ENCODE results near the gene TNFRSF14.
"Not testable (repeated sequence)": the region's sequence is repeated elsewhere in the genome, so short reads cannot be mapped to it uniquely, and the experiment has no call there.

Gene TNFRSF14

DNA sequence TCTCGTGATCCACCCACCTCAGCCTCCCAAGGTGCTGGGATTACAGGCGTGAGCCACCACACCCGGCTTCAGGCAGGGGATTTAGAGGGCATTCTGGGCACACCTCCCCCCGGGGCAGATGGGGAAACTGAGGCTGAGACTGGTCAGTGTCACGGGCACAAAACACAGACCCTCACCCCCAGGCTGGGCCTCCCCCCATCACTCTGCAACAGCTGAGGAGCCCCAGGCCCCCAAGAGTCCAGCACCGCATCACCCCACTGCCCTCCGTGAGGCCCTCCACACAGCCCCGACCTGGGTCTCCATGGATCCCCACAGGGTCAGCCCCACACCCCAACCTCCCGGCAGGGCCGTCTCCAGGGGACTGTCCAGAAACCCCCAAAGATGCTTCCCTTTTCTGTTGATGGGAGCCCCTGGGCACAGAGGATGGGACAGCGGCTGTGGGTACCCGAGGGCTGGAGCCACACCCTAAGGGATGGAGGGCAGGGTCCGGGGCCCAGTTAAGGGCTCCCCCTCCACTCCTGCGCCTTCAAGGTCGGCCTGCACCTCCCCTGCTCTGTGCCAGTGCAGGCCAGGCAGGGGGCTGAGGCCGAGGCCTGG, 11.0 kb downstream of the TNFRSF14 start:
- H3K4me3 ChIP-seq (replicated peaks; ENCODE audit: insufficient read depth, low read length) = no peak overlapping the region
- H3K27ac ChIP-seq (replicated peaks) = no peak overlapping the region
- no peak for DNase-seq (ENCODE audit: low read depth in 1 of 2, low spot score in 1 of 2)
- TF ChIP-seq POLR2AphosphoS5 (IDR thresholded peaks at IDR 0.05; ENCODE audit: low read depth) = no peak
- H3K27me3 ChIP-seq (ENCODE audit: insufficient read depth, poor library complexity, severe bottlenecking) = no peaks in the 10 kb centered on the region

GRCh38 chr1:2568187-2568816, 12.1 kb downstream of the TNFRSF14 start:
- not testable (repeated sequence) for H3K27ac ChIP-seq (replicated peaks); DNase-seq (ENCODE audit: low read depth in 1 of 2, low spot score in 1 of 2); H3K4me3 ChIP-seq (replicated peaks; ENCODE audit: insufficient read depth, low read length); H3K27me3 ChIP-seq (ENCODE audit: insufficient read depth, poor library complexity, severe bottlenecking)

GRCh38 chr1:2569060-2569459, 12.9 kb downstream of the TNFRSF14 start:
- H3K4me3 ChIP-seq (replicated peaks; ENCODE audit: insufficient read depth, low read length) = no peak overlapping the region
- no peak overlapping the region for H3K27ac ChIP-seq (replicated peaks)
- H3K27me3 ChIP-seq (ENCODE audit: insufficient read depth, poor library complexity, severe bottlenecking) = no peaks in the 10 kb centered on the region
- no peak for DNase-seq (ENCODE audit: low read depth in 1 of 2, low spot score in 1 of 2)
- TF ChIP-seq SPI1 (IDR thresholded peaks at IDR 0.05; ENCODE audit: borderline replicate concordance, low read depth) (no peak), GABPA (IDR thresholded peaks at IDR 0.05; ENCODE audit: low read depth) (no peak), CTCF (IDR thresholded peaks at IDR 0.05; ENCODE audit: insufficient read depth, low read length) (no peak), POLR2AphosphoS5 (IDR thresholded peaks at IDR 0.05; ENCODE audit: low read depth) (no peak)
- TF ChIP-seq, protein P1, sequence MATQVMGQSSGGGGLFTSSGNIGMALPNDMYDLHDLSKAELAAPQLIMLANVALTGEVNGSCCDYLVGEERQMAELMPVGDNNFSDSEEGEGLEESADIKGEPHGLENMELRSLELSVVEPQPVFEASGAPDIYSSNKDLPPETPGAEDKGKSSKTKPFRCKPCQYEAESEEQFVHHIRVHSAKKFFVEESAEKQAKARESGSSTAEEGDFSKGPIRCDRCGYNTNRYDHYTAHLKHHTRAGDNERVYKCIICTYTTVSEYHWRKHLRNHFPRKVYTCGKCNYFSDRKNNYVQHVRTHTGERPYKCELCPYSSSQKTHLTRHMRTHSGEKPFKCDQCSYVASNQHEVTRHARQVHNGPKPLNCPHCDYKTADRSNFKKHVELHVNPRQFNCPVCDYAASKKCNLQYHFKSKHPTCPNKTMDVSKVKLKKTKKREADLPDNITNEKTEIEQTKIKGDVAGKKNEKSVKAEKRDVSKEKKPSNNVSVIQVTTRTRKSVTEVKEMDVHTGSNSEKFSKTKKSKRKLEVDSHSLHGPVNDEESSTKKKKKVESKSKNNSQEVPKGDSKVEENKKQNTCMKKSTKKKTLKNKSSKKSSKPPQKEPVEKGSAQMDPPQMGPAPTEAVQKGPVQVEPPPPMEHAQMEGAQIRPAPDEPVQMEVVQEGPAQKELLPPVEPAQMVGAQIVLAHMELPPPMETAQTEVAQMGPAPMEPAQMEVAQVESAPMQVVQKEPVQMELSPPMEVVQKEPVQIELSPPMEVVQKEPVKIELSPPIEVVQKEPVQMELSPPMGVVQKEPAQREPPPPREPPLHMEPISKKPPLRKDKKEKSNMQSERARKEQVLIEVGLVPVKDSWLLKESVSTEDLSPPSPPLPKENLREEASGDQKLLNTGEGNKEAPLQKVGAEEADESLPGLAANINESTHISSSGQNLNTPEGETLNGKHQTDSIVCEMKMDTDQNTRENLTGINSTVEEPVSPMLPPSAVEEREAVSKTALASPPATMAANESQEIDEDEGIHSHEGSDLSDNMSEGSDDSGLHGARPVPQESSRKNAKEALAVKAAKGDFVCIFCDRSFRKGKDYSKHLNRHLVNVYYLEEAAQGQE (IDR thresholded peaks at IDR 0.05; ENCODE audit: insufficient replicate concordance, low read depth) = no peak

- DNase-seq (ENCODE audit: low read depth in 1 of 2, low spot score in 1 of 2); H3K27ac ChIP-seq (replicated peaks); H3K4me3 ChIP-seq (replicated peaks; ENCODE audit: insufficient read depth, low read length); H3K27me3 ChIP-seq (ENCODE audit: insufficient read depth, poor library complexity, severe bottlenecking): not testable (repeated sequence)
Measured at GRCh38 chr1:2569703-2570102, 13.5 kb downstream of the TNFRSF14 start.

- TF ChIP-seq GABPA (IDR thresholded peaks at IDR 0.05; ENCODE audit: low read depth) = no peak
- TF ChIP-seq, protein P1 (IDR thresholded peaks at IDR 0.05; ENCODE audit: insufficient replicate concordance, low read depth) = no peak
- no peaks in the 10 kb centered on the region for H3K27me3 ChIP-seq (ENCODE audit: insufficient read depth, poor library complexity, severe bottlenecking)
- no peak overlapping the region for H3K27ac ChIP-seq (replicated peaks)
- peak in 1 of 2 experiments; percentile 38 for DNase-seq (ENCODE audit: low read depth in 1 of 2, low spot score in 1 of 2)
- no peak overlapping the region for H3K4me3 ChIP-seq (replicated peaks; ENCODE audit: insufficient read depth, low read length)
Measured at GRCh38 chr1:2570332-2570731, 14.2 kb downstream of the TNFRSF14 start.

GRCh38 chr1:2571348-2571747, 15.2 kb downstream of the TNFRSF14 start:
- Histone ChIP-seq H3K27me3 (ENCODE audit: insufficient read depth, poor library complexity, severe bottlenecking) (no peaks in the 10 kb centered on the region), H3K27ac (replicated peaks) (no peak overlapping the region), H3K4me3 (replicated peaks; ENCODE audit: insufficient read depth, low read length) (no peak overlapping the region)
- TF ChIP-seq CTCF (IDR thresholded peaks at IDR 0.05; ENCODE audit: insufficient read depth, low read length) (no peak), POLR2AphosphoS5 (IDR thresholded peaks at IDR 0.05; ENCODE audit: low read depth) (no peak), SPI1 (IDR thresholded peaks at IDR 0.05; ENCODE audit: borderline replicate concordance, low read depth) (no peak), GABPA (IDR thresholded peaks at IDR 0.05; ENCODE audit: low read depth) (no peak)
- TF ChIP-seq, protein P1 (IDR thresholded peaks at IDR 0.05; ENCODE audit: insufficient replicate concordance, low read depth) = no peak
- no peak for DNase-seq (ENCODE audit: low read depth in 1 of 2, low spot score in 1 of 2)

Measured in HL-60 (cell line).